AG09319 (cell line): ENCODE results near the gene ZNF705A.
"Not testable (repeated sequence)": the region's sequence is repeated elsewhere in the genome, so short reads cannot be mapped to it uniquely, and the experiment has no call there.

ENCODE experiments used
- DNase-seq: peaks from one replicate; pipeline ENCODE4 v3.0.0-alpha.2; 2010; ENCODE audit warnings: low read depth; ENCODE audit errors: extremely low read depth
- TF ChIP-seq, protein P1 (sequence below): IDR thresholded peaks from 2 replicates; pipeline ENCODE4 v1.5.1; 2011; ENCODE audit warnings: low read depth, mild to moderate bottlenecking, inconsistent platforms, low read length, moderate library complexity

ZNF705A gene

GRCh38 chr12:8143261-8143660 is 13.6 kb upstream of the ZNF705A start:
- TF ChIP-seq, protein P1, sequence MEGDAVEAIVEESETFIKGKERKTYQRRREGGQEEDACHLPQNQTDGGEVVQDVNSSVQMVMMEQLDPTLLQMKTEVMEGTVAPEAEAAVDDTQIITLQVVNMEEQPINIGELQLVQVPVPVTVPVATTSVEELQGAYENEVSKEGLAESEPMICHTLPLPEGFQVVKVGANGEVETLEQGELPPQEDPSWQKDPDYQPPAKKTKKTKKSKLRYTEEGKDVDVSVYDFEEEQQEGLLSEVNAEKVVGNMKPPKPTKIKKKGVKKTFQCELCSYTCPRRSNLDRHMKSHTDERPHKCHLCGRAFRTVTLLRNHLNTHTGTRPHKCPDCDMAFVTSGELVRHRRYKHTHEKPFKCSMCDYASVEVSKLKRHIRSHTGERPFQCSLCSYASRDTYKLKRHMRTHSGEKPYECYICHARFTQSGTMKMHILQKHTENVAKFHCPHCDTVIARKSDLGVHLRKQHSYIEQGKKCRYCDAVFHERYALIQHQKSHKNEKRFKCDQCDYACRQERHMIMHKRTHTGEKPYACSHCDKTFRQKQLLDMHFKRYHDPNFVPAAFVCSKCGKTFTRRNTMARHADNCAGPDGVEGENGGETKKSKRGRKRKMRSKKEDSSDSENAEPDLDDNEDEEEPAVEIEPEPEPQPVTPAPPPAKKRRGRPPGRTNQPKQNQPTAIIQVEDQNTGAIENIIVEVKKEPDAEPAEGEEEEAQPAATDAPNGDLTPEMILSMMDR = no peak
- DNase-seq = no peak

- TF ChIP-seq, protein P1 = no peak
- peak; percentile 56 for DNase-seq
Observed at GRCh38 chr12:8145754-8146441, 10.9 kb upstream of the ZNF705A start.

DNA sequence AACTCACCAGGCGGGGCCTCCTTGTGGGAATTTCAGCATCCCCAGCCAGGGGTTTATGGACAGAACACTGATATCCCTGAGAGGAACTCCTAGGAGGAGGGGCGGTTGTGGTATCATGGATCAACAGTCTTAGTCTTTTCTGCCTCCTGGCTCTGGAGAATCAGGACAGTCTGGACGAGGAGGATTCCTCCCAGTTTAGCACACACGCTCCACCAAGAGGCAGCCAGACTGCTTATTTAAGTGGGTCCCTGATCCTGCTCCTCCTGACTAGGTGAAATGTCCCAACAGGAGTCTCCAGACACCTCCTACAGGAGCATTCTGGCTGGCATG is 10.4 kb upstream of the ZNF705A start:
- no peak for DNase-seq
- TF ChIP-seq, protein P1 = no peak

DNA sequence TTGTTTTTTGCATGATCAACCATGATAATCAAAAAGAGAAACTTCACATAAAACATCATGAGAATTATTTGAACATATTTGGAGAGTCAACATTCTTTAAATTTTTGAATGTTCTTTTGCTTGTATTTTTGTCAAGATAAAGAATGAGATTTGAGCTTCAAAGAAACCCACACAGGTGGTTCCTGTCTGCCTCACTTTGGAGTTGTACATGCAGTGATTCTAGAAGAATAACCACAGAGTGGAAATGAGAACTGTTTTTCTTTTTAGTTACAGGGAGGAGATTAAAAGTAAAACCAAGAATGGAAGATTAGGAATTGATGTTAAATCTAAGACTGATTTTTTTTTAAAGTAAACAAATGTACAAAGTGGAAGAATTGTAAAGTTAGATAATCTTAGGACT is 2.3 kb upstream of the ZNF705A start:
- DNase-seq = no peak
- TF ChIP-seq, protein P1 = no peak

DNA sequence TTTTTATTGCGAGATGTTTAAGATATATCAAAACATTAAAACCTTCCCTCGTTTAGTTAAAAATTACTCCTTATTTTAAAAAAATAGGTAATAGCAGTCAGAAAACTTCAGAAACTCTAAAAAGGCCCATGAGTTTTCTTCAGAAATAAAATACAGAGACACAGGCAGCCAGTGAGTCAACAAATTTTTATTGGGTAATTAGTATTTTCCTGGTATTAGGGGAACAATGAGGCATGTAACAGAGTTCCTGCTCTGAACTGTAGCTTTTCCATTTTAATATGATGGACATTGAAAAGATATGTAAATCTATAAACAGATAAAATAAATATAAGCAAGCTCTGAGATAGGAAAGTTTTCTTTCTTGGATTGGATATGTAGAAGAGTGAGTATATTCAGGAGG is 399 bp upstream of the ZNF705A start:
- no peak for DNase-seq
- TF ChIP-seq, protein P1 = no peak

DNA sequence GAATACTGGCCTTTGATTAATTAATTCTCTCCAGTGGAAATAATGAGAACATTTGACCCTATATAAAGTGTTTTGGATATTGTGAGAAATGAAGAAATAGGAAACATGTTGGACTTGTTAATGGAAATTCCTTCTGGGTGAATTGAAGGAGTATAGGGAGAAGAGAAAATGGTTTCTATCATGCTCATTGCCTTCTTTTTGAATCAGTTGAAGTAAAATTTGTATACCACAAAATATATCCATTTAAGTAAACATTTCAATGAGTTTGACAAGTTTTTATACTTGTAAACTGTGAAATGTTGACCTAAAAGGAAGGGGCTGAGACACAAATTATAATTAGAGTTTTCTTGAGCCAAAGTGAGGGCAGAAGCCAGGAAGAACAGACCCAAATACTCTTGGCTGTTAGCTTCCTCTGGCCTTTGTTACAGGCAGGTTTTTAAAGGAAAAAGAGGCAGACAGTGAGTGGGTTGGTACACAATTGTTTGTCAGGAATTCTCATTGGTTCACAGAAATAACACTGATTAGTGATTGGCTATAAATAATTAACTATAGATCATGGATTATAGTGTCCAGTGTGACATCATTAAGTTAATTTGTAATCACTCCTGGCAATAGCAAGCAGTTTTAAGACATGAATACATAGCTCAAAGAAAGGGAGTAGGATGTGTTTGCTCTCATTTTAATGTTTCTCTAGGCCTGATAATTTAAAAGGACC is 826 bp downstream of the ZNF705A start:
- DNase-seq = no peak
- TF ChIP-seq, protein P1 = no peak

GRCh38 chr12:8172911-8173310 is 16.1 kb downstream of the ZNF705A start:
- not testable (repeated sequence) for DNase-seq

DNA sequence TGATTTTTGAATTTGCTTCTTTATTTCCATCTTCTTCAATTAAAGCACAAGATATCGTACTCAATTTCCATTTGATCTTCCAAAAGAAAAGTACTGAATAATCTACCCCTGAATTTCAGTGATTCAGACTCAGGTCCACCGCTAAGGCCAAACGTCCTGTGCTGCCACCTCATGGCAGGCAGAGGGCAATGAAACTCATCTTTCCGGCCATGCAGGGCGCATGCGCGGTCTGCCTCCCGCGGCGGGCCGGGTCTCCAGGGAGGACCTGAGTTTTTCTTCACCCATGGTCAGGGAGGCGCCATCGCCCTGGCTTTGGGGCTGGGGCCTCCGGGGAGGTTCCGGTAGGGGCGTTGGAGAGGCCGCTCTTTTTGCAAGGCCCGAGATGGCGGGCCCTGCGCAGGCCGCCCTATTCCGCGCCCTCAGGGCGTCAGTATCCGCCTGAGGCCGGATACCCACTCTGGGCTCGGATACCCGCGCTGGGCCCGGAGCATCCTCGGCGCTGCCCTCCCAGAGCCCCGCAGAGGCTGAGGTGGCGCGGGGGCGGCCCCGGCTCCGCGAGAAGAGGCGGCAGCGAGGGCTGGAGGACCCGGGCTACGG is 23.3 kb downstream of the ZNF705A start:
- DNase-seq = peak; percentile 20
- TF ChIP-seq, protein P1 = peak; percentile 61

- DNase-seq = not testable (repeated sequence)
Observed at GRCh38 chr12:8181271-8181670, 24.5 kb downstream of the ZNF705A start.

- DNase-seq = not testable (repeated sequence)
Observed at GRCh38 chr12:8182923-8183322, 26.1 kb downstream of the ZNF705A start.

DNA sequence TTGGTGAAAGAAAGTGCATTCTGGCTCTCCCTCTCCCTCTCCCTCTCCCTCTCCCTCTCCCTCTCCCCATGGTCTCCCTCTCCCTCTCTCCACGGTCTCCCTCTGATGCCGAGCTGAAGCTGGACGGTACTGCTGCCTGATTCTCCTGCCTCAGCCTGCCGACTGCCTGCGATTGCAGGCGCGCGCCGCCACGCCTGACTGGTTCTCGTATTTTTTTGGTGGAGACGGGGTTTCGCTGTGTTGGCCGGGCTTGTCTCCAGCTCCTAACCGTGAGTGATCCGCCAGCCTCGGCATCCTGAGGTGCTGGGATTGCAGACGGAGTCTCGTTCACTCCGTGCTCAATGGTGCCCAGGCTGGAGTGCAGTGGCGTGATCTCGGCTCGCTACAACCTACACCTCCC is 26.5 kb downstream of the ZNF705A start:
- not testable (repeated sequence) for DNase-seq

GRCh38 chr12:8184206-8184605 is 27.4 kb downstream of the ZNF705A start:
- not testable (repeated sequence) for DNase-seq
